Kidney glomerular epithelial cell (primary cell): ENCODE measurements around the gene VSIG8.
"Not testable (repeated sequence)": the region's sequence is repeated elsewhere in the genome, so short reads cannot be mapped to it uniquely, and the experiment has no call there.

Experiments
- DNase-seq: peaks from one replicate; lab custom pipeline; 2025; lab: John Stamatoyannopoulos, UW

Gene VSIG8, protein sequence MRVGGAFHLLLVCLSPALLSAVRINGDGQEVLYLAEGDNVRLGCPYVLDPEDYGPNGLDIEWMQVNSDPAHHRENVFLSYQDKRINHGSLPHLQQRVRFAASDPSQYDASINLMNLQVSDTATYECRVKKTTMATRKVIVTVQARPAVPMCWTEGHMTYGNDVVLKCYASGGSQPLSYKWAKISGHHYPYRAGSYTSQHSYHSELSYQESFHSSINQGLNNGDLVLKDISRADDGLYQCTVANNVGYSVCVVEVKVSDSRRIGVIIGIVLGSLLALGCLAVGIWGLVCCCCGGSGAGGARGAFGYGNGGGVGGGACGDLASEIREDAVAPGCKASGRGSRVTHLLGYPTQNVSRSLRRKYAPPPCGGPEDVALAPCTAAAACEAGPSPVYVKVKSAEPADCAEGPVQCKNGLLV

DNA sequence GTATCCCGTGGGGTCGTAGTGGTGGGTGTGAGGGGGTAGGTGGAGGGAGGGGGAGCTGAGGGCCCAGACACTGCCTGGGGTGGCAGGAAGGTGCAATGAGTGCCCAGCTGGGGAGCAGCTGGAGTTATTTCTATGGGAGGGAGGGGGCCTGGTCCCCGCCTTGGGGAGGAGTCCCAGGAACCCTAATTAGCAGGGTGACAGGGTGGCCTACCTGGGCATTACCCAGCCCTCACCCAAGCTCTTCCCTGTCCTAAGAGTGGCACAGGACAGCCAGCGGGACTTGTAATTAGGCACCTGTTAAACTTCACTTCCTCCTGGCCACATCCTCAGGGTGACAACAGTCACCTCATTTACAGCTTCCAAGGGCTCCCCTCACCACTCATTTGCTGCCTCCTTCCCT is at the start of gene VSIG8:
TSS of gene VSIG8 (minus strand) at position 101 of the 400 bp plus-strand sequence. CDS start 136 bp downstream, outside the sequence.
- DNase-seq, result no peak

DNA sequence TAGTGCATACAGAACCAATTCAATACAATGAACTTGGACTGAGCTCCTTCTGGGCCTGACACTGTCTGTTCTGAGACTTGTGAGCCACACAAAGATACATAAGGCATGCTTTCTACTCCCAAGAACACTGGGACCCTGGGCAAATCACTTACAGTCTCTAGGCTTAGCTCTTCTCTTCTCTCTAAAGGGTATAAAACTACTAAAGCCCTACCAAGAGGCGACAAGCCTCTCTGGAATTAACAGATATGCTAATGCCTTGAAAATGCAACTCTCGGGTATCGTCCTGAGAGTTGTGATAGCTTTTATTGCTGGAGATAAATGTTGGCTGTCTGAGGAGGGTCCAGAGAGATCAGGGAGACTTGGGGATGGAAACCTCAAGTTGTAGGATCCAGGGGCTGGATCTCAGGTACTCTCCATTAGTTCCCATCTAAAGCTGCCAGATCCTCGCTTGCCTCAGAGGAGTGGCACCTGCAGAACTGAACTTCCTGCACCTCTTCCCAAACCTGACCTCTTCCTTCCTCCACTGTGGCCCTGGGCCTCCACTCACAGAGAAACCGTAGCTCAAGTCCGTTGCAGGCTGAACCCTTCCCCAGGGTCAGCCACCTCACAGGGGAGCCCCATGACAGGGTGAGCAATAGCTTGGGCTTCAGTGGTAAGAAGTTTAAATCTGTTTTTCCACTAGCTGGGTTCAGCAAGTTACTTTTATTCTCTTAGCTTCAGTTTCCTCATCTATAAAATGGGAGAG is 49.0 kb upstream of the VSIG8 start:
- no peak for DNase-seq

DNA sequence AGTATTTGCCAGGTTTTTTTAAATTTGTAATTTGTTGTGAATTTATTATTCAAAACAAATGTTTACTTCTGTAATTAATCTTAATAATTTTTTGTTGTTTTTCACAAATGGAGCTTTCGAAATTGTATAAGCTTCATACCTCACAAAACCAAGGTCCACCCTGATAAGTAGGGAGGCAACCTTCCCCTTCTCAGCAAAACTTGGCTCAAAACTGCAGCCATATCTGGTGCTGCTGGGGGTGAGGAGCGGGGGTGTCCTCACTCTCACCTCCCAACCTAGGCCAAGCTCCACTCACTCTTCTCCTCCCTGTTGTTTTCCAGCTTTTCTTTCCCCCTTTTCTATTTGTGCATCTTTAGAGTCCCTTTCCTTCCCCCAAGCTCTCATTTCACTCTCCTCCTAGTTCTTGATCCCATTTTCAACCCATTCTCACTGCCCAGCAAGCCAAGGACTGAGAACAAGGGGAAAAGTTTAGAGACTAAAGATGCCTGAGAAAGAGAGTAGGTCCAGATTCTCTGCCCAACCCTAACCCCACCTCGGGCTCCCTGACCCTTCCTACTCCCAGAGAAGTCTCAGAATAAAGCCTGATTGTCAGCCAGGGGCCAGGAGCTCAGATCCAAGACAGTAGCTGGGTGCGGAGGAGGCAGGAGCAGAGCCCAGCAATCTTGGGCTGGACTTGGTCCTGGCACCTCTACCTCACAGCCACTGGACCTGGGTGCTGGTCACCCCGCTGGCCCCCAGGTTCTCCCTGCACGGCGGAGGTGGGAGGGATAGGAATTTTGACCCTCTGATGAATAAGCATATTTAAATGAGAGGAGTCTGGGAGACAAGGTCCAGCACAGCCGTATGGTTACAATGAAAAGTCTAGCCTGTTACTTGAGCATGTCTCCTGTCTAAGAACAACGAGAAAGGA is 45.8 kb upstream of the VSIG8 start:
- no peak for DNase-seq

DNA sequence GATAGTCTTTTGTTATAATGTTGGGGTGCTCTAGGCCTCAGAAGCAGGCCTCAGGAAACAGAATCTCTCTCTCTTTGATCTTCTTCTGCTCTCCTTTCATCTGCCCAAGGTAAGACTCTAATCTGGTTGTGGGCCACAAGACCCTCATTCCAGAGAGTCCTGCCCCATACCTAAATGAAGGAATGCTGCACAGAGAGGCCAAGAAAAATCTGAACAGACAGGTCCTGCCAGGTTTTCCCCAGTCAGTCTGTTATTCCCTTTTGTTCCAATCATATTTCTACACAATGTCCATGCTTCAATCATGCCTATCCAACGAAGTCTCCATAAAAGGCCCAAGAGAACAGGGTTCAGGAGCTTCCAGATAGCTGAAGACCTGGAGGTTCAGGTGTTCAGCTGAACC is 44.5 kb upstream of the VSIG8 start:
- no peak for DNase-seq

DNA sequence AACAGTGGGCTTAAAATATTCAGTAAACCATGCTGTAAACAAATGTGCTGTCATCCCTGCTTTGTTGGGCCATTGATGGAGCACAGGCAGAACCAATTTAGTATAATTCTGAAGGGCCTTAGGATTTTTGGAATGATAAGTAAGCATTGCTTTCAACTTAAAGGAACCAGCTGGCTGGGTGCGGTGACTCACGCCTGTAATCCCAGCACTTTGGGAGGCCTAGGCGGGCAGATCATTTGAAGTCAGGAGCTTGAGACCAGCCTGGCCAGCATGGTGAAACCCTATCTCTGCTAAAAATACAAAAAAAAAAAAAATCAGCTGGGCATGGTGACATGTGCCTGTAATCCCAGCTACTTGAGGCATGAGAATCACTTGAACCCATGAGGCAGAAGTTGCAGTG is 41.6 kb upstream of the VSIG8 start:
- DNase-seq, result not testable (repeated sequence)

DNA sequence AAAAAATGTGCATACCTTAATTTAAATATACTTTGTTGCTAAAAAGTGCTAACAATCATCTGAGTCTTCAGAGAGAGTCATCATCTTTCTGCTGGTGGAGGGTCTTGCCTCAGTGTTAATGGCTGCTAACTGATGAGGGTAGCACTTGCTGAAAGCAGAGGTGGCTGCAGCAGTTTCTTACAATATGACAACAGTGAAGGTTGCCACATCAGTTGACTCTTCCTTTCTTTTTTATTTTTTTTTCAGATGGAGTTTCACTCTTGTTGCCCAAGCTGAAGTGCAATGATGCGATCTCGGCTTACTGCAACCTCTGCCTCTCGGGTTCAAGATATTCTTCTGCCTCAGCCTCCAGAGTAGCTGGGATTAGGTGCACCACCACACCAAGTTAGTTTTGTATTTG is 40.1 kb upstream of the VSIG8 start:
- DNase-seq, result no peak

DNA sequence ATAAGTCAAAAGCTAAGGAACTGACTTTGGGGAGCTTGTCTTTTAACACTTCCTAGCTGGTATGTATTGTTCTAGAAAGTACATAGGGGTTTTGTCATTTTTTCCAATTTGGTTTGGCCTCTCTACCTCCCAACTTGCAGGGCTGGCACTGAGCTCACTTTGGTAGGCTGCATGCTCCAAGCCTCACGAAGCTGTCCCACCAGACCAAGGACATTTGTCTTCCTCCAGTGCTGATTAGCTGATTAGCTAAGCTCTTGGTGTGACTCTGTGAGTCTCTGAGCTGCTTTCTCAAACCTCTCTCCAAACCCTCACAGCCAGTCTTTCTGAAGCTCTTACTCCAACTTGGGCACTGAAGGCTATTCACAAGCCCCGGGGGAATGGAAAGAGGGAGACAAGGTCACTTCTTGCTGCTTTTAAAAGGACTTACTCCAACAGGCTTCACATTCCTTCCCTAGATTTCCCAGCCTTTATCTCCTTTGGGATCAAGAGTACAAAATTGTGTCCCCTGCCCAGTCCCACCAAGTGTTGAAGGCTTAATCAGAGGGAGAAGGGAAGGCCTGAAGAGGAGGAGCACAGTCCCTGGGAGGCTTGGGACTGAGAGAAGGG is 38.4 kb upstream of the VSIG8 start:
- no peak for DNase-seq

DNA sequence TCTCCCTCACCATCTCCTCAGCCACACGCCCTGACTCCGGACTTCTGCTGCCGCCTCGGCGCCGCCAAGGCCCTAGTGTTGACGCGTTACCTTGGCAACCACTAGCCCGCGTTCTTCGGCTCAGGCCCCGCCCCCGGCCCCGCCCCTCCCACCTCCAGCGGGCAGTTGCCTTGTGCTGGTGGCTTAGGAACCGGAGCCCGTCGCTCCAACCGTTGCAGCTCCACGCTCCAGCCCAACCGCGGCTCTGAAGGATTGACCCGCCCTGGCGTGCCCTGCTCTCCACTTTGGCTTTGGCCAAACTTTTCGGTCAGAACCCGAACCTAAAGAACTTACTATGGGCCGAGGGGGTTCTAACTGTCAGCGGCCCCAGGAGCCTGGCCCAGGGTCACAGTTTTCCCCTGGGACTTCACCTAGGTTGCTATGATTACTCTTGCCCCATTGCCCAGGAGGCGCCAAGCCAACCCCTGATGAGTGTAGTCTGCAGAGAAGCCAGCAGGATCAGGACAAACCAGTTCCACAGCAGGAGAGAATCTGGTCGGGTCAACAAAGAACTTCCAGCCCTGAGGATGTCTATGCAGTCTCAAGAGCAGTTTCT is 37.7 kb upstream of the VSIG8 start, which contains the start of gene CFAP45:
TSS of gene CFAP45 (minus strand) at position 80 of the 595 bp plus-strand sequence. CDS start at position 13, 67 bp downstream.
- no peak for DNase-seq

DNA sequence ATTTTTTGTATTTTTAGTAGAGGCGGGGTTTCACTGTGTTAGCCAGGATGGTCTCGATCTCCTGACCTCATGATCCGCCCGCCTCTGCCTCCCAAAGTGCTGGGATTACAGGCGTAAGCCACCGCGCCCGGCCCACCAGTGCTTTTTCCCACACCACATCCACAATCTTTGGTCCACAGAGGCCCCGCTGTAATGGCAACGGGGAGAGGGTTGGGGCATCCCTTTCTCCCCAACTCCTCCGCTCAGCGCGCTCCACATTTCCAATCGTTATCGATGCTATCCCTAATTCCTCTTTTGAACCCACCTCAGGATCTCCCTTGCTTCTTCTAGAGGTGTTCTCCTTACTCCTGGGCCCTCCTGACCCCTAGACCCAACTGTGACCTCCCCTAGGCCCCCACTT is 37.2 kb upstream of the VSIG8 start:
- DNase-seq, result not testable (repeated sequence)

DNA sequence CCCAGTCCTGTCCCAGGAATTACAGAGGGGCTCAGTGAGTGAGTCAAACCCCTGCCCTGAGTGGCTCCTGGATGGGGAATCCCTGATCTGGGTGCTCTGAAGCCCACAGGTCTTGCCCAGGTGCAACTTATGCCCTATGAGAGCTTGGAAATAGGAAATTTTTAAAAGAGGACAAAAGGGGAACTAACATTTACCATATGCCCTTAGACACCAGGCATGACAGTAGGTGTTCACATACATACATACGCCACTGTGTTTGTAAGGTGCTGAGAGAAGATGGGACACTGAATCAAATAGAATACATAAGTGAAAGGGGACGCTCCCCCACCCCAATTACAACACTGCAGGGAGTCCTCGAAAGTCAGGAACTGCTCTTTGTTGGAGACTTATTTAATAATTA is 36.1 kb upstream of the VSIG8 start:
- DNase-seq, result no peak

DNA sequence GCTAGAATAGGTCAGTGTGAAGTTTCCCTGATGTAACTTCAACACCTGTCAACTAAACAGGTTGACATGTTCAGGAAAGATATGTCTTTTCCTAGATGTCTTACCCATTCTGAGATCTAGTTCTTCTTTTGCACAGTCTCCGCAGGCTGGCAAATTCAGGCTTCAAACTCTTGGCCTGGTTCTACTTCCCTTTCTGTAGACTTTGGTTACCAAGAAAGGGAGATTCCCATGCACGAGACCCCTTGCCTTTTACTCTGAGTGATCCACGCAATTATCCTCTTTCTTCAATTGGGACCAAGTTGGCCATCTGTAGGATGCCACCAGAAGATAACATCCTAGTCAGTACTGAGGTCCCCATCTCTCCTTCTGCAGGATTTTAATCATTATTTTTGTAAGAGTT is 35.5 kb upstream of the VSIG8 start:
- no peak for DNase-seq

DNA sequence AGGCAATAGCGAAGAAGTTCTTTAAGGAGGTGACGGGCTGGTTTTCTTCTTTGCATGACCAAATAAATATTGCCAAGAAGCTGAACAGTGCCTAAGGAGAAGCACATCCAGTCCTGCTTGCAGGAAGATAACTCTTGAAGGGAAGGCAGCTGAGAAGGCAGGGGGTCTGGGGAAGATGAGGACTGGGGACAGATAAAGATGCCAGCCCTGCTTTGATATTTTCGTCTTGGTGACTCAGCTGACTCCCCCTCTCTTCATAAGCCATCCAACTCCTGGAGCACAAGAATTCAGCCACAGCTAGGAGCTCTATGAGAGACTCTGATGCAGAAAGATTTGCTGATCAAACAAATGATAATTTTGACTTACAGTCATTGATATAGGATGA is 34.1 kb upstream of the VSIG8 start:
- DNase-seq, result no peak

DNA sequence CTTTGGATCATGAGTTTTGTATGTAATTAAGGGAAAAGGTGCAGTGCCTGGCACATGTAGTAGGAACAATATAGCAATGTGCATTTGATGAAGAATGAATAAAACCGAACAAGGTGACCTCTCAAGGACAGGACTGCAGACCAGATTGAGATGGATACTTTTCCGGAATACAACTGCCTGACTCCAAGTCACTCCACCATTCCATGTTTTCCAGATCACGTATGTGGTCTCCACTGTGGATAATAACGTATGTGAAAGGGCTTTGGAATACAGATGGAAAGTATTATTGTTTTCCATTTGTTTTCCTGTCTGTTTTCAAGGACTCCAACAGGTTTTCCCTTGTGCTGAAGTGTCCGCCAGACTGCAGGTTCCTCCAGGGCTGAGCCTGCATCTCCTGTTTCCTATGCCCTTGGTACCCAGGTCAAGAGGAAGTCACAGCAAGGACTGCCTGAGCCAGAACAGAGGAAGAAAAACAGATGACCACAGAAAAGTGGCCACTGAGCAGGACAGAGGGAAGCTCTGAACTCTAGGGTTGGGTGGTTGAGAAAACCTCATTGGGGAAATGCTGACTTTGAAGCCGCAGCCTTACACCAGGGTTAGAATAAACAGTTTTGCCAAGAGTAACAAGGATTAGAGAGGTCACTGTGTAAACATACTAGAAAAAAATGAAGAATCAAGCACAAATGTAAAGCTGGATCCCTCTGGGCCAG is 33.5 kb upstream of the VSIG8 start:
- no peak for DNase-seq

DNA sequence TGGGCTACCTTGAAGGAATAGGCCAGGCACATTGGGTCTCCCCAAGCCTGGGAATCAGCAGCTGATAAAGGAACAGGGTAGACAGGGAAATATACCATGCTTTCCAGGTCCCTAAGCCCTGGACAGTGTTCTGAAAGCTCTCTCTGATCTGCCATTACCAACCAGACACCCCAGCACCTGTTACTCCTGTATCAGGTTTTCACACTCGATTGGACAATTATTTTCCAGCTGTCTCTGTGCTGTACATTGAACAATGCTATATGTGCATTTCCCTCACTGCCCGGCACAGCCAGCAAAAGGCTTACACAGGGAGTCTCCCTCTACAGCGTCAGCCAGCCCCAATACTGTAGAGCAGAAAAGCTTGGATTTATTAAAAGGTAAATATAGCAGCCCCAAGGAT is 32.8 kb upstream of the VSIG8 start:
- DNase-seq, result no peak

DNA sequence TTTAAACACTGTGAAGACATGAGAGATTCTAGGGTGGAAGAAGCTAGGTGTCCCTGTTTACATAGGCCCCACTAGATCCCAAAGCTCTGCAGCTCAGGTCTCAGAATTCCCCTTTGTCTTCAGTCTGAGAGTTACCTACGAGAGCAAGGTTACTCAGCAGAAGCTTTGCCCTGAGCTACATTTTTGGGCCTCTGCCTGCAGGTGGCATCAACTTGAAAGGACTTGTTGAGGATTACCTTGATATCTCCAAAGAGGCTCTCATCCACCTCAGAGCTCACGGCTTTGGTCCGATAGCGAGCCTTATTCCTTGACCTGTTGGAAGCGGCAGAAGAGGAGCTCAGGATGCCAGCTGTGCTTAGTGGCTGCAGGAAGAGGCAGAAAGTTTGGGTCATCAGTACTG is 30.5 kb upstream of the VSIG8 start:
- DNase-seq, result no peak

DNA sequence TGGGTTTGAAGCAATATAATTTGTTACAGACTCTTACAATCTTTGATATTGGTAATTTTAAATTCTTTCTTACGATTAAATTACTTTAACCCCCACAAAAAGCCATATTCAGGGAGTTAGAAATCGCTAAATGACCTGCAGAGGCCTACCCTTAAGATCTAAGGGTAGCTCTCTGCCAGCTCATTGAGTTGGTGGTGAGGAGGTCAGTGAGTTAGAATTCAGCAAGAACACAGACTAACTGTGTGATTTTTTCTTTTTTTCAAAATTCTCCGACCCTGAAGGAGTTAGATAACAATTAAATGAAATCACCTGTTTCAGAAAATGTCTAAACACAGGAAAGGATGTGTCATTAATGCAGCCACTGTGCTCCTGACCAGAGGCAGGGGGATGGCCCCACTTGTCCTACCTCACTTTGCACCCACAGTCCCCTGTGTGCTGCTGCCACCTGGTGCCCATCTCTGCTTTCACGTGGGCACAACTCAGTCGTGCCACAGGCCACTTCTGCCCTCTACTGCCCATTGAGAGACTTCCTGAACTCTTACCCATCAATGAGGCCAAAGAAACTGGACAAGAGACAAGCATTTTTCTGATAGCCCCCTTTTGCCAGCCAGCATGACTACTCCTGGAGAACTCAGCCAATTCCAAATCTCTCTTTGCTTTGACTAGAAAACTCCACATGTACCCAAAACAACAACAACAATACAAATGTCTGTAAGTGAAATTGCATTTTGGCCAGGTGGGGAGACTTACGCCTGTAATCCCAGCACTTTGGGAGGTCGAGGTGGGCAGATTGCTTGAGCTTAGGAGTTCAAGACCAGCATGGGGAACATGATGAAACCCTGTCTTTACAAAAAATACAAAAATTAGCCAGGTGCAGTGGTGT is 29.1 kb upstream of the VSIG8 start:
- DNase-seq, result peak; percentile 95

DNA sequence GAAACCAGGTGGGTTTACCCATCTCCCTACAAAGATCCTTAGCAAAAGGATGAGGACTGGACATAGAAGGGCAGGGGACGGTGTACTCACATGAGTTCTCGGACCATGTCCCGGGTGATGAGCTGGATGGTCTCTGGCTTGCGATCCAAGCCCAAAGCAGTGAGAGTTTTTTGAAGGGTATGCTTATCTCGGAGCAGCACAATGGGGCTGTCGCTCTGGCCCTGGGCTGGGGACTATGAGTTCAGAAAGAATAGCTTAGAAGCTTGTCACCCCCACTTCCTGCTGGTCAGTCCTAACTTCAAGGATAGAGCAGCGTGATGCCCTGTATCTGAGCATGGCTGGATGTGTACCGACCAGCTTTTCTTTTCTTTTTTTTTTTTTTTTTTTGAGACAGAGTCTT is 27.9 kb upstream of the VSIG8 start:
- DNase-seq, result no peak

DNA sequence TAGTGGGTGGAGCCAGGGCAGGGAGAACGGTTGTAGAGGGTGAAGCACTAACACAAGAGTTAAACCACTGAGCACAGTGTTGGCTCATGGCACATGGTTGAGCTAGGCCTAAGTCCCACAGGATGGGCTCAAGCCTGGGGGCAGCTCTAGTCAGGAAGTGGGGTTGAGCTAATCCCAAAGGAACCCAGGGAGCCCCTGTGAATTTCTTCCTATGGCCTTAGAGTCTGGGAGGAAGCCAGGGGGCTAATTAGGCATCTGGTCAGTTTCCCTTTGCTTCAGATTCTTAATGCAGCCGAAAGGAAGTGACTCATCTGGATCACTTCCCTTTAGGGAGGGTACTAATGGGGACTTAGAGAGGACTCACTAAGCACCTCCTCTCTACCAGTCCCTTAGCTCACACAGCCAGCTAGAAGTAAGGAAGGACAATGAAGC is 27.4 kb upstream of the VSIG8 start:
- DNase-seq, result no peak

DNA sequence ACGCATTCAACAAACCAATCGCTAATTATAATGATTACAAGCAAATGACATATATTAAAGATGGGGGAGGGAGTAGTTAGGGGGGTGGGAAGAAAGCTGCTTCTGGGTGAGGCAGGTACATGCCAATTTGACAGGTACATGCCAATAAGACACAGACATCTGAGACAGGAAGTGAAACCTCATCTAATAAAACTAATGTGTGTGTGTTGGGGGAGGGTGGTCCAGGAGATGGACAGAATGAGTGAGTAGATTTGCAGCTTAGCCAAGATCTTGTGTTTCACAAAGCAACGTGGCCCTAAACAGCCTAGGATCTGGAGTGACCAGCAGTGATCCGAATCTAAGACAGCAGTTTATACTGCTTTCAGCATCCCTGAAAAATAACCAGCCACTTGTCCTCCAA is 26.7 kb upstream of the VSIG8 start:
- no peak for DNase-seq

DNA sequence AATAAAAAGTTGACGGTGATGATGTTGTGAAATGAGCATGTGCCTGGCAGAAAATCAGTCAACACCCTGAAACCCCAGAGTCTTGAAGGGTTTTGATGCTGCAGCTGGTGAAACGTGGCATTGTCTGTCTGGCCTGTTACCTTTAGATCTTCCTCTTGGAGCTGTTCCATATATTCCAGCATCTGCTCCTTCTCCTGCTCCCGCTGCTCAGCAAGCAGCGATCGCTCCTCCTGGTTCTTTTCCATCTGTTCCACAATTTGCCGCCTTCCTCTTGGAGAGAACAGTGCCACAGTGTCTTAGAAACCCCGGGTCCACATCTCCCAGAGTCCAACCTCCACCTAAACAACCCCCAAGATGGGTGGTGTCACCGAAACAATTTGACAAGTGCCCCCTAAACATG is 21.8 kb upstream of the VSIG8 start:
- DNase-seq, result no peak
